ENCODE measurements around the gene SLC29A1. TPM values are rescaled to one million over a fixed set of nuclear protein-coding genes. Genes with fewer than 3 reads are reported as not detected.

Gene SLC29A1
- polyA plus RNA-seq, 2 of the 4 experiments (the other 2 are of a cell fraction): 45.6 to 72.3 TPM

DNA sequence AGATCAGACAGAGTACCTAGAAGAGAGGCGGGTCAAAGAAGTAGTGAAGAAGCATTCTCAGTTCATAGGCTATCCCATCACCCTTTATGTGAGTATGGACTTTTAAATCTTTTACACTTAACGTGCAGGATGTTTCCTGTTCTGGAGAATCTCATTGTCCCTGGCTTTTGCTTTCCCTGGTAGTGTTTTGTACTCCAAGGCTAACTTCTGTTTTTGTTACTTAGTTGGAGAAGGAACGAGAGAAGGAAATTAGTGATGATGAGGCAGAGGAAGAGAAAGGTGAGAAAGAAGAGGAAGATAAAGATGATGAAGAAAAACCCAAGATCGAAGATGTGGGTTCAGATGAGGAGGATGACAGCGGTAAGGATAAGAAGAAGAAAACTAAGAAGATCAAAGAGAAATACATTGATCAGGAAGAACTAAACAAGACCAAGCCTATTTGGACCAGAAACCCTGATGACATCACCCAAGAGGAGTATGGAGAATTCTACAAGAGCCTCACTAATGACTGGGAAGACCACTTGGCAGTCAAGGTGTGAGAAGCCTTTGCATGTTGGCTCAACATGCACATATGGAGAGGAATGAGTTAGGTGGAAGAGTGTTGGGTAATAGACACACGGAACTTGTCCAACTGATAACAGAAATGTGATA, 26.8 kb downstream of the SLC29A1 start:
- ChIA-PET POLR2A (no interaction called here), CTCF (interaction anchor here (1.3 to 2.3 kb wide), 4 partner anchors 12 to 77 kb away, joined by 7 to 10 read pairs (median 8); no protein-coding TSS in a partner anchor)
- no peak for FAIRE-seq
- H3K4me1 ChIP-seq: peaks cover 54% of the 10 kb centered on the region
- ATAC-seq: no peak
- no peaks in the 10 kb centered on the region for H3K9me3 ChIP-seq
- peak overlapping the region; percentile 90 for H3K4me3 ChIP-seq
- TF ChIP-seq CHD2 (IDR thresholded peaks at IDR 0.05; ENCODE audit: low read length, partially characterized antibody): no peak
- no peak for TF ChIP-seq CBX2 (IDR thresholded peaks at IDR 0.05; ENCODE audit: borderline replicate concordance, low read depth)
- no peak for TF ChIP-seq RARB (CRISPR knock-in tag; IDR thresholded peaks at IDR 0.05)
- TF ChIP-seq EHMT2 (IDR thresholded peaks at IDR 0.05; ENCODE audit: low read depth): no peak
- no peak for TF ChIP-seq EP300 (IDR thresholded peaks at IDR 0.05)
- TF ChIP-seq, protein P1, sequence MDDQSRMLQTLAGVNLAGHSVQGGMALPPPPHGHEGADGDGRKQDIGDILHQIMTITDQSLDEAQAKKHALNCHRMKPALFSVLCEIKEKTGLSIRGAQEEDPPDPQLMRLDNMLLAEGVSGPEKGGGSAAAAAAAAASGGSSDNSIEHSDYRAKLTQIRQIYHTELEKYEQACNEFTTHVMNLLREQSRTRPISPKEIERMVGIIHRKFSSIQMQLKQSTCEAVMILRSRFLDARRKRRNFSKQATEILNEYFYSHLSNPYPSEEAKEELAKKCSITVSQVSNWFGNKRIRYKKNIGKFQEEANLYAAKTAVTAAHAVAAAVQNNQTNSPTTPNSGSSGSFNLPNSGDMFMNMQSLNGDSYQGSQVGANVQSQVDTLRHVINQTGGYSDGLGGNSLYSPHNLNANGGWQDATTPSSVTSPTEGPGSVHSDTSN (IDR thresholded peaks at IDR 0.05): no peak
- TF ChIP-seq JUNB (IDR thresholded peaks at IDR 0.05): no peak
- WGBS (ENCODE audit: missing lambda C conversion rate): 65% methylated on average over 6 of the region's 6 CpGs
- peak overlapping the region; percentile 99 for H3K4me2 ChIP-seq
- DNase-seq (ENCODE audit: low read depth in 1 of 2, low spot score in 1 of 2): no peak
- no peak overlapping the region for H3K27ac ChIP-seq

DNA sequence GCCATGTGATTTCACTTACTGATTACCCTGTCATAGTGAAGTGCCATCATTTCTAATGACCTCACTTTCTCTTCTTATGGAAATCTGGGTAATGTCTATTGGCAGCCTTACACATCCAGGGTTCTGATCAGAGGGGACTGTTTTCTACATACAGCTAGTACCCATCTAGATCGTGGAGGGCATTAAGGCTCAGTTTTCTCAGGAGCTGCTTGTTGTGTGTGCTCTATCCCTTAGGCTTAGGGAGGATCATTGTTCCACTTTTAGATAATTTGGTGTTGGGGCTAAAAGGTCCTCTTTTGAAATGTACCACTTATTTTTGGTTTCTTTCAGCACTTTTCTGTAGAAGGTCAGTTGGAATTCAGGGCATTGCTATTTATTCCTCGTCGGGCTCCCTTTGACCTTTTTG, 27.3 kb downstream of the SLC29A1 start:
- no peak for FAIRE-seq
- CTCF ChIA-PET: interaction anchor here (0.8 to 2.3 kb wide), 5 partner anchors 8 to 154 kb away, joined by 3 to 10 read pairs (median 7); no protein-coding TSS in a partner anchor
- peaks cover 49% of the 10 kb centered on the region for H3K4me1 ChIP-seq
- POLR2A ChIA-PET: no interaction called here
- no peak for ATAC-seq
- H3K9me3 ChIP-seq: no peaks in the 10 kb centered on the region
- no peak overlapping the region for H3K27ac ChIP-seq
- no peak for DNase-seq (ENCODE audit: low read depth in 1 of 2, low spot score in 1 of 2)
- TF ChIP-seq NFE2L2 (conservative IDR thresholded peaks at IDR 0.05; ENCODE audit: low read length): no peak
- TF ChIP-seq NR3C1 (IDR thresholded peaks at IDR 0.05): no peak
- TF ChIP-seq ZNF302 (CRISPR knock-in tag; IDR thresholded peaks at IDR 0.05): no peak
- TF ChIP-seq HOXA7 (CRISPR knock-in tag; IDR thresholded peaks at IDR 0.05): no peak
- no peak for TF ChIP-seq GATA3 (IDR thresholded peaks at IDR 0.05; ENCODE audit: borderline replicate concordance)
- TF ChIP-seq RARB (CRISPR knock-in tag; IDR thresholded peaks at IDR 0.05): no peak
- no peak for TF ChIP-seq ESRRA (IDR thresholded peaks at IDR 0.05; ENCODE audit: borderline replicate concordance, low read length)
- TF ChIP-seq ZFP36 (IDR thresholded peaks at IDR 0.05; ENCODE audit: borderline replicate concordance, partially characterized antibody): no peak
- TF ChIP-seq, protein P2, sequence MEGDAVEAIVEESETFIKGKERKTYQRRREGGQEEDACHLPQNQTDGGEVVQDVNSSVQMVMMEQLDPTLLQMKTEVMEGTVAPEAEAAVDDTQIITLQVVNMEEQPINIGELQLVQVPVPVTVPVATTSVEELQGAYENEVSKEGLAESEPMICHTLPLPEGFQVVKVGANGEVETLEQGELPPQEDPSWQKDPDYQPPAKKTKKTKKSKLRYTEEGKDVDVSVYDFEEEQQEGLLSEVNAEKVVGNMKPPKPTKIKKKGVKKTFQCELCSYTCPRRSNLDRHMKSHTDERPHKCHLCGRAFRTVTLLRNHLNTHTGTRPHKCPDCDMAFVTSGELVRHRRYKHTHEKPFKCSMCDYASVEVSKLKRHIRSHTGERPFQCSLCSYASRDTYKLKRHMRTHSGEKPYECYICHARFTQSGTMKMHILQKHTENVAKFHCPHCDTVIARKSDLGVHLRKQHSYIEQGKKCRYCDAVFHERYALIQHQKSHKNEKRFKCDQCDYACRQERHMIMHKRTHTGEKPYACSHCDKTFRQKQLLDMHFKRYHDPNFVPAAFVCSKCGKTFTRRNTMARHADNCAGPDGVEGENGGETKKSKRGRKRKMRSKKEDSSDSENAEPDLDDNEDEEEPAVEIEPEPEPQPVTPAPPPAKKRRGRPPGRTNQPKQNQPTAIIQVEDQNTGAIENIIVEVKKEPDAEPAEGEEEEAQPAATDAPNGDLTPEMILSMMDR (IDR thresholded peaks at IDR 0.05): no peak
- TF ChIP-seq ZSCAN20 (CRISPR knock-in tag; IDR thresholded peaks at IDR 0.05): no peak
- TF ChIP-seq, protein P3, sequence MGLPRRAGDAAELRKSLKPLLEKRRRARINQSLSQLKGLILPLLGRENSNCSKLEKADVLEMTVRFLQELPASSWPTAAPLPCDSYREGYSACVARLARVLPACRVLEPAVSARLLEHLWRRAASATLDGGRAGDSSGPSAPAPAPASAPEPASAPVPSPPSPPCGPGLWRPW (IDR thresholded peaks at IDR 0.05): no peak
- TF ChIP-seq, protein P4, sequence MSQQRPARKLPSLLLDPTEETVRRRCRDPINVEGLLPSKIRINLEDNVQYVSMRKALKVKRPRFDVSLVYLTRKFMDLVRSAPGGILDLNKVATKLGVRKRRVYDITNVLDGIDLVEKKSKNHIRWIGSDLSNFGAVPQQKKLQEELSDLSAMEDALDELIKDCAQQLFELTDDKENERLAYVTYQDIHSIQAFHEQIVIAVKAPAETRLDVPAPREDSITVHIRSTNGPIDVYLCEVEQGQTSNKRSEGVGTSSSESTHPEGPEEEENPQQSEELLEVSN (IDR thresholded peaks at IDR 0.05; ENCODE audit: borderline replicate concordance, low read depth): no peak
- TF ChIP-seq CHD4 (IDR thresholded peaks at IDR 0.05; ENCODE audit: borderline replicate concordance): no peak
- TF ChIP-seq, protein P5, sequence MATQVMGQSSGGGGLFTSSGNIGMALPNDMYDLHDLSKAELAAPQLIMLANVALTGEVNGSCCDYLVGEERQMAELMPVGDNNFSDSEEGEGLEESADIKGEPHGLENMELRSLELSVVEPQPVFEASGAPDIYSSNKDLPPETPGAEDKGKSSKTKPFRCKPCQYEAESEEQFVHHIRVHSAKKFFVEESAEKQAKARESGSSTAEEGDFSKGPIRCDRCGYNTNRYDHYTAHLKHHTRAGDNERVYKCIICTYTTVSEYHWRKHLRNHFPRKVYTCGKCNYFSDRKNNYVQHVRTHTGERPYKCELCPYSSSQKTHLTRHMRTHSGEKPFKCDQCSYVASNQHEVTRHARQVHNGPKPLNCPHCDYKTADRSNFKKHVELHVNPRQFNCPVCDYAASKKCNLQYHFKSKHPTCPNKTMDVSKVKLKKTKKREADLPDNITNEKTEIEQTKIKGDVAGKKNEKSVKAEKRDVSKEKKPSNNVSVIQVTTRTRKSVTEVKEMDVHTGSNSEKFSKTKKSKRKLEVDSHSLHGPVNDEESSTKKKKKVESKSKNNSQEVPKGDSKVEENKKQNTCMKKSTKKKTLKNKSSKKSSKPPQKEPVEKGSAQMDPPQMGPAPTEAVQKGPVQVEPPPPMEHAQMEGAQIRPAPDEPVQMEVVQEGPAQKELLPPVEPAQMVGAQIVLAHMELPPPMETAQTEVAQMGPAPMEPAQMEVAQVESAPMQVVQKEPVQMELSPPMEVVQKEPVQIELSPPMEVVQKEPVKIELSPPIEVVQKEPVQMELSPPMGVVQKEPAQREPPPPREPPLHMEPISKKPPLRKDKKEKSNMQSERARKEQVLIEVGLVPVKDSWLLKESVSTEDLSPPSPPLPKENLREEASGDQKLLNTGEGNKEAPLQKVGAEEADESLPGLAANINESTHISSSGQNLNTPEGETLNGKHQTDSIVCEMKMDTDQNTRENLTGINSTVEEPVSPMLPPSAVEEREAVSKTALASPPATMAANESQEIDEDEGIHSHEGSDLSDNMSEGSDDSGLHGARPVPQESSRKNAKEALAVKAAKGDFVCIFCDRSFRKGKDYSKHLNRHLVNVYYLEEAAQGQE (IDR thresholded peaks at IDR 0.05): no peak
- TF ChIP-seq HOXB13 (CRISPR knock-in tag; IDR thresholded peaks at IDR 0.05; ENCODE audit: low read depth): no peak
- TF ChIP-seq TFCP2L1 (CRISPR knock-in tag; IDR thresholded peaks at IDR 0.05): no peak
- TF ChIP-seq KDM5A (IDR thresholded peaks at IDR 0.05): no peak
- TF ChIP-seq HEYL (CRISPR knock-in tag; IDR thresholded peaks at IDR 0.05): no peak
- TF ChIP-seq NPAS2 (CRISPR knock-in tag; IDR thresholded peaks at IDR 0.05; ENCODE audit: borderline replicate concordance): no peak
- H3K4me3 ChIP-seq: peak overlapping the region; percentile 90; the same call in 1 of the 3 replicates
- peak overlapping the region; percentile 99 for H3K4me2 ChIP-seq
- WGBS (ENCODE audit: missing lambda C conversion rate): 78% methylated on average over 3 of the region's 3 CpGs
